ENCODE measurements around the gene LDB3. TPM values are rescaled to one million over a fixed set of nuclear protein-coding genes. Genes with fewer than 3 reads are reported as not detected.

LDB3 gene
- total and polyA plus RNA-seq, 7 donors: 1.2 to 42.1 (median 13.2) TPM

DNA sequence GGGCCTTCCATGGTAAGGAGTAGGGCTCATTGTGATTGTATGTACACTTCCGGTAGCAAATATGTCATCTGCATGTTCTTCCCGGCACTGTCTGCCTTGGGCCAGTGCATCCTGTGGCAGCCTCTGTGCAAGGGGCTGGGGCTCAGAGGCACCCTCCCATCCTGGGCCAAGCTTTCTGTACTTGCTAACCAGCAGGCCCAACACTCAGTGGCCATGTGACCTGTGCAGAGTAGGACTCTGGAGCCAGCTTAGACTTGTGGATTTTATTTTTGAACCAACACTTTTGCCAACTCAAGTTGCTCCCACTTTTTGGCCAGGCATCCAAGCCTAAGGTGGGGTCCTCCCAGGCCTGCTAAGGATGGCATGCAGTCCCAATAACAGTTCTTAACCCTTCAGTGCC is 25.0 kb downstream of the LDB3 start:
- WGBS, 2 donors: 90% methylated on average over 2 of the region's 2 CpGs
- no peak for TF ChIP-seq POLR2AphosphoS5 (IDR thresholded peaks at IDR 0.05)
- TF ChIP-seq CTCF (IDR thresholded peaks at IDR 0.05): no peak
- TF ChIP-seq EP300 (IDR thresholded peaks at IDR 0.05): no peak
- TF ChIP-seq POLR2A (IDR thresholded peaks at IDR 0.05): no peak
- Histone ChIP-seq H3K9me3 (no peaks in the 10 kb centered on the region), H3K27me3 (no peaks in the 10 kb centered on the region), H3K27ac (peak overlapping the region in 3 of 4 donors; percentile 38 to 95 (median 48)), H3K4me3 (no peak overlapping the region), H3K4me1 (peaks cover 0 to 59% (median 46%) of the 10 kb centered on the region in 4 donors), H3K36me3 (peaks cover 0 to 34% (median 9%) of the 10 kb centered on the region in 4 donors)
- no peak for DNase-seq
- intact Hi-C loops (cut with DNase I): loop anchor here (2.0 kb wide), 1 partner anchor 208 kb away; no protein-coding TSS in a partner anchor

GRCh38 chr10:86693721-86694369 is 25.5 kb downstream of the LDB3 start:
- Histone ChIP-seq H3K27me3 (no peaks in the 10 kb centered on the region), H3K27ac (peak overlapping the region in 3 of 4 donors; percentile 38 to 95 (median 48)), H3K9me3 (no peaks in the 10 kb centered on the region), H3K36me3 (peaks cover 0 to 39% (median 12%) of the 10 kb centered on the region in 4 donors), H3K4me3 (no peak overlapping the region), H3K4me1 (peaks cover 0 to 53% (median 40%) of the 10 kb centered on the region in 4 donors)
- TF ChIP-seq POLR2AphosphoS5 (IDR thresholded peaks at IDR 0.05) (no peak), CTCF (IDR thresholded peaks at IDR 0.05) (peak; percentile 30 to 65 (median 60))
- DNase-seq: no peak
- intact Hi-C loops (cut with DNase I): loop anchor here (2.0 kb wide), 1 partner anchor 207 kb away; no protein-coding TSS in a partner anchor
- WGBS, 2 donors: 29 to 34% methylated on average over 10 of the region's 10 CpGs

- intact Hi-C loops (cut with DNase I): no loop called here
- Histone ChIP-seq H3K9me3 (no peaks in the 10 kb centered on the region), H3K36me3 (peaks cover 0 to 75% (median 13%) of the 10 kb centered on the region in 4 donors), H3K4me1 (peaks cover 0 to 9% (median 8%) of the 10 kb centered on the region in 4 donors), H3K27me3 (no peaks in the 10 kb centered on the region), H3K4me3 (no peak overlapping the region), H3K27ac (peak overlapping the region in 2 of 4 donors; percentile 11 to 21)
- TF ChIP-seq CTCF (IDR thresholded peaks at IDR 0.05) (no peak), EP300 (IDR thresholded peaks at IDR 0.05) (no peak), POLR2AphosphoS5 (IDR thresholded peaks at IDR 0.05) (no peak), POLR2A (IDR thresholded peaks at IDR 0.05) (no peak)
- 75 to 81% methylated on average over 9 of the region's 9 CpGs for WGBS, 2 donors
- DNase-seq: no peak
Measured at GRCh38 chr10:86698207-86698940, 30.1 kb downstream of the LDB3 start.

- peaks cover 0 to 1% (median under 1%) of the 10 kb centered on the region in 4 donors for H3K4me1 ChIP-seq
Measured at GRCh38 chr10:86699125-86699524, 30.8 kb downstream of the LDB3 start.

More at GRCh38 chr10:86699125-86699524, 30.8 kb downstream of the LDB3 start:
- peaks cover 0 to 77% (median 13%) of the 10 kb centered on the region in 4 donors for H3K36me3 ChIP-seq
- intact Hi-C loops (cut with DNase I): no loop called here
- no peaks in the 10 kb centered on the region for H3K27me3 ChIP-seq
- no peak overlapping the region for H3K4me3 ChIP-seq
- WGBS, 2 donors: 91 to 93% methylated on average over 7 of the region's 7 CpGs
- H3K9me3 ChIP-seq: no peaks in the 10 kb centered on the region
- peak overlapping the region in 3 of 4 donors; percentile 6 to 11 (median 8) for H3K27ac ChIP-seq
- no peak for DNase-seq
- TF ChIP-seq POLR2AphosphoS5 (IDR thresholded peaks at IDR 0.05): no peak
- no peak for TF ChIP-seq EP300 (IDR thresholded peaks at IDR 0.05)
- TF ChIP-seq CTCF (IDR thresholded peaks at IDR 0.05): no peak
- TF ChIP-seq POLR2A (IDR thresholded peaks at IDR 0.05): no peak
